A549 (cell line): Measurements from ENCODE around the gene RECQL.

ENCODE experiments used
- RAD21 ChIP-seq, 2 experiments: fragments of >200 bp in 1 of 2; sonication (Bioruptor Twin) in 1 of 2; formaldehyde crosslinking in 1 of 2; IDR thresholded peaks in 1 of 2; conservative IDR thresholded peaks in 1 of 2; 2 replicates in 1 of 2; 3 replicates in 1 of 2; pipeline ENCODE4 v1.6.1; 2012 to 2018; ENCODE audit warnings: inconsistent platforms in 1 of 2
- REST ChIP-seq: fragments of 200-600 bp; sonication (generic); IDR thresholded peaks from 2 replicates; pipeline ENCODE4 v1.6.1; 2016; ENCODE audit warnings: antibody characterized with exemption, mild to moderate bottlenecking, moderate library complexity
- TF ChIP-seq, protein P1 (sequence below): fragments of >200 bp; sonication (Bioruptor Twin); formaldehyde crosslinking; IDR thresholded peaks from 3 replicates; pipeline ENCODE4 v1.5.1; 2016

GRCh38 chr12:21516281-21516680 lies 14.8 kb upstream of the RECQL start:
- TF ChIP-seq, protein P1, sequence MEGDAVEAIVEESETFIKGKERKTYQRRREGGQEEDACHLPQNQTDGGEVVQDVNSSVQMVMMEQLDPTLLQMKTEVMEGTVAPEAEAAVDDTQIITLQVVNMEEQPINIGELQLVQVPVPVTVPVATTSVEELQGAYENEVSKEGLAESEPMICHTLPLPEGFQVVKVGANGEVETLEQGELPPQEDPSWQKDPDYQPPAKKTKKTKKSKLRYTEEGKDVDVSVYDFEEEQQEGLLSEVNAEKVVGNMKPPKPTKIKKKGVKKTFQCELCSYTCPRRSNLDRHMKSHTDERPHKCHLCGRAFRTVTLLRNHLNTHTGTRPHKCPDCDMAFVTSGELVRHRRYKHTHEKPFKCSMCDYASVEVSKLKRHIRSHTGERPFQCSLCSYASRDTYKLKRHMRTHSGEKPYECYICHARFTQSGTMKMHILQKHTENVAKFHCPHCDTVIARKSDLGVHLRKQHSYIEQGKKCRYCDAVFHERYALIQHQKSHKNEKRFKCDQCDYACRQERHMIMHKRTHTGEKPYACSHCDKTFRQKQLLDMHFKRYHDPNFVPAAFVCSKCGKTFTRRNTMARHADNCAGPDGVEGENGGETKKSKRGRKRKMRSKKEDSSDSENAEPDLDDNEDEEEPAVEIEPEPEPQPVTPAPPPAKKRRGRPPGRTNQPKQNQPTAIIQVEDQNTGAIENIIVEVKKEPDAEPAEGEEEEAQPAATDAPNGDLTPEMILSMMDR, result no peak
- TF ChIP-seq REST (no peak), RAD21 (conservative IDR thresholded peaks at IDR 0.05 in 1 of 2, IDR thresholded peaks at IDR 0.05 in 1 of 2) (no peak)
